Hepatocyte (in vitro differentiated cells): ENCODE data around the gene OLFM1. TPM values are rescaled to one million over a fixed set of nuclear protein-coding genes. Genes with fewer than 3 reads are reported as not detected.

Experiments
- DNase-seq: peaks from one replicate; pipeline ENCODE4 v3.0.0-alpha.2; 2016; ENCODE audit warnings: low spot score
- H2AFZ ChIP-seq: fragments of 200-600 bp; sonication (generic); 2 replicates; pipeline ENCODE4 v1.6.0; 2016; ENCODE audit warnings: antibody characterized with exemption, mild to moderate bottlenecking
- H3K27ac ChIP-seq: fragments of 200-600 bp; sonication (generic); 2 replicates; pipeline ENCODE4 v1.5.1; 2016; ENCODE audit warnings: mild to moderate bottlenecking
- H3K27me3 ChIP-seq: fragments of 200-600 bp; sonication (generic); 2 replicates; pipeline ENCODE4 v1.6.1; 2016
- H3K36me3 ChIP-seq: fragments of 200-600 bp; sonication (generic); replicated peaks from 2 replicates; pipeline ENCODE4 v1.5.1; 2016; ENCODE audit warnings: low read depth; ENCODE audit not compliant: insufficient read depth
- H3K4me1 ChIP-seq: fragments of 200-600 bp; sonication (generic); 2 replicates; pipeline ENCODE4 v1.5.1; 2016; ENCODE audit warnings: mild to moderate bottlenecking, moderate library complexity; ENCODE audit not compliant: insufficient read depth
- H3K4me2 ChIP-seq: fragments of 200-600 bp; sonication (generic); 2 replicates; pipeline ENCODE4 v1.6.0; 2016
- H3K4me3 ChIP-seq: fragments of 200-600 bp; sonication (generic); 2 replicates; pipeline ENCODE4 v1.5.1; 2016; ENCODE audit warnings: mild to moderate bottlenecking
- H3K79me2 ChIP-seq: fragments of 200-600 bp; sonication (generic); 2 replicates; pipeline ENCODE4 v1.6.0; 2017; ENCODE audit warnings: mild to moderate bottlenecking
- H3K9me2 ChIP-seq: fragments of 200-600 bp; sonication (generic); replicated peaks from 2 replicates; pipeline ENCODE4 v1.6.0; 2017; ENCODE audit warnings: mild to moderate bottlenecking; ENCODE audit not compliant: insufficient read depth
- H3K9me3 ChIP-seq: fragments of 200-600 bp; sonication (generic); 2 replicates; pipeline ENCODE4 v1.5.1; 2016; ENCODE audit warnings: low read depth, mild to moderate bottlenecking
- H4K20me1 ChIP-seq: fragments of 200-600 bp; sonication (generic); 2 replicates; pipeline ENCODE4 v1.6.0; 2016; ENCODE audit warnings: mild to moderate bottlenecking; ENCODE audit not compliant: insufficient read depth, poor library complexity, severe bottlenecking
- EZH2 ChIP-seq: fragments of 200-600 bp; sonication (generic); IDR thresholded peaks from 2 replicates; pipeline ENCODE4 v1.6.1; 2016; ENCODE audit warnings: antibody characterized with exemption, mild to moderate bottlenecking, borderline replicate concordance
- EZH2phosphoT487 ChIP-seq: fragments of 200-600 bp; sonication (generic); IDR thresholded peaks from one replicate; pipeline ENCODE4 v1.6.1; 2018; ENCODE audit warnings: antibody characterized with exemption, mild to moderate bottlenecking, low read depth, moderate library complexity; ENCODE audit not compliant: unreplicated experiment, severe bottlenecking
- WGBS: methylation state at CpG from one replicate; pipeline ENCODE4 v1.1.6; 2016; ENCODE audit warnings: low lambda C conversion rate; ENCODE audit errors: missing lambda C conversion rate; 5-methylcytosine and 5-hydroxymethylcytosine counted together
- polyA plus RNA-seq: library from polyadenylated mRNA; unstranded; fragments of >200 nt; fragmentation: Nextera tagmentation; extraction: Ambion mirVana; gene quantifications from 2 replicates; pipeline ENCODE4 v1.2.1, GENCODE V29; 2016
- total RNA-seq: library from RNA; depleted of rRNA; stranded (reverse); fragments of >200 nt; gene quantifications from 2 replicates; pipeline ENCODE4 v1.2.3, GENCODE V29; 2014
- TF ChIP-seq, protein P1 (sequence below): fragments of 200-600 bp; sonication (generic); IDR thresholded peaks from 2 replicates; pipeline ENCODE4 v1.5.1; 2016; ENCODE audit warnings: antibody characterized with exemption, mild to moderate bottlenecking; ENCODE audit not compliant: poor library complexity

The OLFM1 gene
- total and polyA plus RNA-seq, 2 experiments from 2014 or later = 0.94 to 4.8 TPM

DNA sequence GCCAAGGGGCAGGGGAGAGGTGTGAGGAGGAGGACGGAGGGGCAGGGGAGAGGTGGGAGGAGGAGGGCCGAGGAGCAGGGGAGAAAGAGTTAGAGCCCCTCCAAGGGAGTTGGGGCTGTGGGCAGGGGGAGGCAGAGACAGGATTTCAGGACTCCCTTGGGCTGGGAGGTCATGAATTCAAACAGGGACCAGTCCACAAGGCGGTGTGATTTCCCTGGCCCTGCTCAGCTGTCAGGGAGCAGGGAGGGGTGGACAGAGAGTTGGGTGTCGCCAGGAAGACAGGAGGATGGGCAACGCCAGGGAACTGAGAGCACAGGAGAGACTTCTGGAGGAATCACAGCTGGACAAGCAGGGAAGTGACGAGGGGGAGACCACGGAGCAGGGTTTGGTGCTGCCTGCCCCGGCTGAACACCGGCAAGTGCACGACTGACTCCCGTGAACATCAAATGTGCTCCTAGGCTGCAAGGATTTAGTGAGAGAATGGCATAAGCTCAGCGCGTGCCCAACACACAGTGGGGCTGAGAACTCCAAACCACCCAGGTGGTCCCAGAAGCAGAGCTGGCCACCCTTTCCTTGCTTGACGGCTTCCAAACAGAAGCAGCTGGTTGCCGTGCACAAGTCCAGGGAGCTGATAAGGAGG is 17.8 kb upstream of the OLFM1 start:
- Histone ChIP-seq H3K27me3 (peaks cover 17% of the 10 kb centered on the region), H3K4me2 (no peak overlapping the region), H4K20me1 (no peaks in the 10 kb centered on the region), H3K4me3 (no peak overlapping the region), H3K9me2 (no peaks in the 10 kb centered on the region), H3K27ac (no peak overlapping the region), H3K9me3 (no peaks in the 10 kb centered on the region), H3K79me2 (no peaks in the 10 kb centered on the region), H3K4me1 (no peaks in the 10 kb centered on the region), H3K36me3 (no peaks in the 10 kb centered on the region), H2AFZ (no peak overlapping the region)
- WGBS = 76% methylated on average over 13 of the region's 15 CpGs
- TF ChIP-seq EZH2 = no peak
- TF ChIP-seq, protein P1, sequence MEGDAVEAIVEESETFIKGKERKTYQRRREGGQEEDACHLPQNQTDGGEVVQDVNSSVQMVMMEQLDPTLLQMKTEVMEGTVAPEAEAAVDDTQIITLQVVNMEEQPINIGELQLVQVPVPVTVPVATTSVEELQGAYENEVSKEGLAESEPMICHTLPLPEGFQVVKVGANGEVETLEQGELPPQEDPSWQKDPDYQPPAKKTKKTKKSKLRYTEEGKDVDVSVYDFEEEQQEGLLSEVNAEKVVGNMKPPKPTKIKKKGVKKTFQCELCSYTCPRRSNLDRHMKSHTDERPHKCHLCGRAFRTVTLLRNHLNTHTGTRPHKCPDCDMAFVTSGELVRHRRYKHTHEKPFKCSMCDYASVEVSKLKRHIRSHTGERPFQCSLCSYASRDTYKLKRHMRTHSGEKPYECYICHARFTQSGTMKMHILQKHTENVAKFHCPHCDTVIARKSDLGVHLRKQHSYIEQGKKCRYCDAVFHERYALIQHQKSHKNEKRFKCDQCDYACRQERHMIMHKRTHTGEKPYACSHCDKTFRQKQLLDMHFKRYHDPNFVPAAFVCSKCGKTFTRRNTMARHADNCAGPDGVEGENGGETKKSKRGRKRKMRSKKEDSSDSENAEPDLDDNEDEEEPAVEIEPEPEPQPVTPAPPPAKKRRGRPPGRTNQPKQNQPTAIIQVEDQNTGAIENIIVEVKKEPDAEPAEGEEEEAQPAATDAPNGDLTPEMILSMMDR = no peak
- no peak for TF ChIP-seq EZH2phosphoT487
- DNase-seq = no peak

DNA sequence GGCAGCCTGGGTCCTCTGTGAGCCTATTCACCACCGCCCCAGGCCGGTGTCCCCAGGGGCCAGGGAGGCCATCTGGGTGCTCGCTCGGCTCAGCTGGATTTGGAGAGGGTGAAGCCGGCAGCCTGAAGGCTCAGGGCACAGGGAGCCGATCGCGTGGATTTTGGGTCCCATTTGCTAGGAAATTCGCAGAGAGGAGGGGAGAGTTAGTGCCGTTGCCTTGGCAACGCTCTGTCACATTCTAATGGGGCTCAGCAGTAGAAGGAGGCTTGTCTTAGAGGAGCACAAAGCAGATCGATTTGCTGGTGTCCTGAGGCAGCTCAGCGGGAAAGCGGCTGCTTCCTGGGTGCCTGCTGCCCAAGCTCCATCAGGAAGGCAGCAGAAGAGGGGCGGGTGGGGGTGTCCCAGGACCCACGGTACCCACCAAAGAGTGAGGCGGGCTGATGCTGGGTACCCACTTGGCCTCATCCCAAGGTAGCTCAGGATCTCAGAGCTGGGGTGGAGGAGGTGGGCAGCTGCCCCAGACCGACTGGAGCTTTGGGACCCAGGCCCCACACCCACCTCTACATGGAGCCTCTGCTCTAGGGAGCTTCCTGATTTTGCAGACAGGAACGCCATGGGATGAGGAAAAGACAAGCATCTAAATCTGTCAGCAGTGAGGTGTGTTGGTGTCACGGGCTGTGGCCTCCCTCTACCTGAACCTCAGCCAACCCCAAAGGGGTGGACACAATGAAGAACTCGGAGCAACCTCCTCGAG is 17.1 kb upstream of the OLFM1 start:
- Histone ChIP-seq H4K20me1 (no peaks in the 10 kb centered on the region), H3K4me3 (no peak overlapping the region), H3K9me3 (no peaks in the 10 kb centered on the region), H3K27me3 (peaks cover 24% of the 10 kb centered on the region), H3K4me2 (no peak overlapping the region), H3K79me2 (no peaks in the 10 kb centered on the region), H3K4me1 (no peaks in the 10 kb centered on the region), H3K36me3 (no peaks in the 10 kb centered on the region), H3K27ac (no peak overlapping the region), H2AFZ (no peak overlapping the region), H3K9me2 (no peaks in the 10 kb centered on the region)
- no peak for DNase-seq
- TF ChIP-seq, protein P1 = no peak
- TF ChIP-seq EZH2 (no peak), EZH2phosphoT487 (no peak)
- 71% methylated on average over 22 of the region's 22 CpGs for WGBS

DNA sequence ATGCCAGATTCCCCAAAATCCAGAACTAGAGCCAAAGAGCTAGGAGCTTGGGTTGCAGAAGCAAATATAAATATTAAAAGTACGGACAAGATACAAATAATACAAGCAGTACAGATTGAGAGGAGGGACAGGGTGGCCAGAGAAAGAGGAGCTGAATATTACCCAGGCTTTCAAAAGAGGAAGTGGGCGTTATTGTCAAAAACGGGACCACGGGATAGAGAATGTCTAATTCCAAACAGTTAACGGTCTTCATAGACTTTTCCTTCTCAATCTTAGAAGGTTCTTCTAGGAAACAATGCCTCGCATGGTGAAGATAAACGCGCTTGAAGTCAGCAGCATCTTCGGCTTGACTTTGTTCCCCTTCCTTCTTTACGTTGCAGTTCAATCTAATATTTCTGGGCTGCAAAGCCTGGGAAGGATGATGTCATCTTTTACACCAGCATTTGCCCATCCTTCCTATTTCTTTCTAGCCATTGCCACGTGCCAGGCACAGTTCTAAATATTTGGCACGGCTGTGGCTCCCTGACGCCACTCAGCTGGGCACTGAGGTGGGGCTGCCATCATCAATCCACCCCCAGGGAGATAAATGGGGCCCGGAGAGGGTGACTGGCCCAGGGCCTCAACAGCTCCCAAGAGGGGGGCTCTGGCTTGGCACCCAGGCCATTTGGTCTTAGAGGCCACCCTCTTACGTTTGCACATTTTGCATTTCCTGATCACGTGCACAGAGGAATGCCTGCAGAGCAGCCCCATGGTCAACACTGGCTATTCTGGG is 16.3 kb upstream of the OLFM1 start:
- Histone ChIP-seq H3K27me3 (peaks cover 32% of the 10 kb centered on the region), H3K4me2 (no peak overlapping the region), H3K9me3 (no peaks in the 10 kb centered on the region), H2AFZ (no peak overlapping the region), H3K79me2 (no peaks in the 10 kb centered on the region), H3K9me2 (no peaks in the 10 kb centered on the region), H3K36me3 (no peaks in the 10 kb centered on the region), H3K4me1 (no peaks in the 10 kb centered on the region), H3K27ac (no peak overlapping the region), H4K20me1 (no peaks in the 10 kb centered on the region), H3K4me3 (no peak overlapping the region)
- no peak for TF ChIP-seq EZH2phosphoT487
- DNase-seq = no peak
- WGBS = 84% methylated on average over 16 of the region's 16 CpGs
